Femur (tissue), 1 donor: ENCODE data around the gene SAFB.
A peak's percentile ranks its signal among the peaks of the same experiment; 100 is the strongest.

Experiments
- DNase-seq: peaks from one replicate; pipeline ENCODE4 v3.0.0-alpha.2; 2017

The SAFB gene

DNA sequence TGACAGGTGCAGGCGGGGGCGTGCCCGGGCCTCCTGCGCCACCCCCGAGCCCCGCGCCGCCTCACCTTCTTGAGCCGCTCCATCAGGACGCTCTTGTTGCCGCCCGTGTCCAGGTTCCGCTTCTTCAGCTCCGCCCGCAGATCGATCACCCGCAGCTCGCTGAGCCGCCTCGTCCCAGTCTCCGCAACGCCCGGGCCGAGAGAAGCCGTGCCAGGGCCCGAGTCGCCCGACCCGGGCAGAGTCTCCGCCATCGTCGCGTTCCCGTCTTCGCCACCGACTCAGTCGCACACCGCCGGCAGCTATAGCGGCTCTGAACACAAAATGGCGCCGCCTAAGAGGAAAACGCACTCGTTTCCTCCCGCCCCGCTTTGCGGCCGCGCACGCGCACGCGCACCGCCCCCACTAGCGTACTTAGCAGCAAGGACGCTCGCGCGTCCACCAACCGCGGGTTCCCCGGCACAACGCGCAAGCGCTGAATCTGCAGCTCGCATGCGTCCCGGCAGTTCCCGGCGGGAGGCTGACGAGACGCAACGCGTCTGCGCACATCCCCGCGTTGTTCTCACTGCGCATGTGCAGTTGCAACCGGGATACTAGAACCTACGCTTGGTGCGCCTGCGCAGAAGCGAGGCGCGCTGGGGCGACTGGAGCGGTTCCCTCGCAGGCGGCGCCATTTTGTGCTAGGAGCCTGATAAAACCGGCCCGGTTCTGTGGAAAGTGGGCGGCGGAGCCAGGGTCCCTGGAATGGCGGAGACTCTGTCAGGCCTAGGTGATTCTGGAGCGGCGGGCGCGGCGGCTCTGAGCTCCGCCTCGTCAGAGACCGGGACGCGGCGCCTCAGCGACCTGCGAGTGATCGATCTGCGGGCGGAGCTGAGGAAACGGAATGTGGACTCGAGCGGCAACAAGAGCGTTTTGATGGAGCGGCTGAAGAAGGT, at the start of gene SAFB, which contains the start of gene SAFB2:
Gene SAFB, plus strand, starts transcription at position 619 of the 932 bp plus-strand sequence. Its CDS starts 123 bp downstream, at position 742.
Gene SAFB2, minus strand, starts transcription at position 312 of the 932 bp plus-strand sequence. Its CDS starts 61 bp downstream, at position 251.
- peak; percentile 100 for DNase-seq

DNA sequence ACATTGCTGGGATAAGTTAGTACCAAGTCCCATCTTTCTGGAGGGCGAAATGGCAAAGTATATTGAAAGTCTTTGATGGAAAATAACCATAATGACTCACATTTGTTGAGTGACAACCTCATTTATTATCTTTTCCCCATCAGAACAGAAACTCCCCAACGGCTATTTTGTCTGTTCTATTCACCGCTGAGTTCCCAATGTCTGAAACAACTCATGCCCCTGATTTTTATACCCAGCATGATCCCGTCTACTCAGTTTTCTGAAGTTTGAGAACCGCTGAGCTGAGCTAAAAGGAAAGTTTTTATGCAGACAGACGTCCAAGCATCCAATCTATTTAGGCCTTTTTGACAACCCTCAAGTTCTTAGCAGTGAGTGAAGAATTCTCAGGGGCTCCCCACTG, 47.3 kb upstream of the SAFB start:
- no peak for DNase-seq

DNA sequence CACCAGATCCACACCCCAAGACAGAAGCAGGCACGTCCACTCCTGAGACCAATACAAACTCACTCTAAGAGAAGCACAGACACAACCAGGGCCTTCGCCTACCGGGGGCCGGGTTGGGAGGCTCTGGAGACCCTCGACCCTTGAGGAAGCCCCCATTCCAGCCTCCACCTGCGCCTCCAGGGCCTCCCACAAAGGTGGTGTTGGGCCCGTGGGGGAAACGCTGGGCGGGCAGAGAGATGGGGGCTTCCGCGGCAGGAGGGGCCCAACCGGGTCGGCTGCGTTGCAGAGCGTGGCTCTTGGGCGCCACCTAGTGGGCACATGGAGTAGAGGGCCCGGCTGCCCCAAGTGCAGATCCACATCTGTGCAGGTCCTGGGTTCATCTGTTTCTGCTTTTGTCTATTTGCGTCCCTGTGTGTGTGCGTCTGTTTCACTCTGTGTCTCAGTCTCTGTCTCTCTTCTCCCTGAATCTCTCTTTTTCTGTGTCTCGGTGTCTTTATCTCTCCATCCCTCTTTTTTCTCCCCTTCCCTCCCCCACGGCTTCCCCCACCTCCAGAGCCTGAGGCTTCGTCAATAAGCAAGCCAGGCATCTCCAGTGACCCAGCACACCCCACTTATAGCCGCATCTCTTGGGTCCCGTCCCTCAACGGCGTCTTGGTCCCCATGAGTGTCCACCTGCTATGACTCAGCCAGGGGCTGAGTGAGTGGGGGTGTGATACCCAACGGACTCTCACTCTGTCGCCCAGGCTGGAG, 44.6 kb upstream of the SAFB start:
- peak; percentile 82 for DNase-seq

DNA sequence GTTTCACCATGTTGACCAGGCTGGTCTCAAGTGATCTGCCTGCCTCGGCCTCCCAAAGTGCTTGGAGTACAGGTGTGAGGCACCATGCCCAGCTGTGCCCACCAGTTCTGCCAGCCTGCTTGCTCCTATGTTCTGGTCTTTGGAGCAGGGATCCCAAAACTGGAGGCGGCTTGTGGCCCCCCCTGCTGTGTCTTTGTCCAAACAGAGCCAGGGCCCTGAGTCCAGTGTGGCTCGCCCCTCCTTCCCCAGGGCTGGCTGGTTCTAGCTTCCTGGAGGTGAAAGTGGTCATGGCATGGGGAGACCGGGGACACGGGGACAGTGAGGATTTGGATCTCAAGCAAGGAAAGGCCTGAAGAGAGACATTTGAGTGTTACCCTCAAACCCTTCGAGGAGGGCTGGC, 43.6 kb upstream of the SAFB start:
- no peak for DNase-seq

DNA sequence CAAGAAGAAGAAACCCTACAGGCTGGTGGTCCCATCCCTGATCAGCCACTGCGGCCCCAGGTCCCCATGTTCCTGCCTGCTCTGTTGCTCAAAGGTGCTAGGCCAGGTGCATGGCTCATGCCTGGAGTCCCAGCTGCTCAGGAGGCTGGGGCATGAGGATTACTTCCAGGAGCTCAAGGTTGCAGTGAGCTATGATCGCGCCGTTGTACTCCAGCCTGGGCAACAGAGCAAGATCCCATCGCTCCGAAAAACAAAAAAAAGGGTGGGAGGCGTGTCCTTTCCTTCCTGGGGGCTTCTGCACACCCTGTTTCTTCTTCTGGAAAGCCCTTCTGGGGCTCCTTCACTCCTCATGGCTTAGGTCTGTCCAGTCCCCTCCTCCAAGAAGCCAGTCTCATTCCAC, 43.2 kb upstream of the SAFB start:
- DNase-seq, result no peak

DNA sequence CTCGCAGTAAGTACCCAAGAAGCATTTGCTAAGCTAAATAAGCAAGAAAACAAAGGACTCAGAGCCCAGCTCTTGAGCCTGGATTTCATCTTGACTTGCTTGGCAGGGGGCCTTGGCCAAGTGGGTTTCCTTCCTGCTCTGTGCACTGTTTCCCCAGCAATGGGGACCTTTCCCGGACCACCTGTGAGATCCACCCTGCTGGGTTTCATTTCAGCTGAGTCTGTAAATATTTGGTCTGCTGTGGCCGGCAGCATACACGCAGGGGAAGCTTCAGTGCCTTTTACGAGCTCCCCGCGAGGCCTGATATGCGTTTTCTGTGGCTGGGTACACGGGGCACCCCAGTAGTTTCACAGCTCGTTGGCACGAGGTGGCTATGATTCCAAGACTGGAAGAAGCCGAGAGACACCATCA, 42.7 kb upstream of the SAFB start:
- no peak for DNase-seq

DNA sequence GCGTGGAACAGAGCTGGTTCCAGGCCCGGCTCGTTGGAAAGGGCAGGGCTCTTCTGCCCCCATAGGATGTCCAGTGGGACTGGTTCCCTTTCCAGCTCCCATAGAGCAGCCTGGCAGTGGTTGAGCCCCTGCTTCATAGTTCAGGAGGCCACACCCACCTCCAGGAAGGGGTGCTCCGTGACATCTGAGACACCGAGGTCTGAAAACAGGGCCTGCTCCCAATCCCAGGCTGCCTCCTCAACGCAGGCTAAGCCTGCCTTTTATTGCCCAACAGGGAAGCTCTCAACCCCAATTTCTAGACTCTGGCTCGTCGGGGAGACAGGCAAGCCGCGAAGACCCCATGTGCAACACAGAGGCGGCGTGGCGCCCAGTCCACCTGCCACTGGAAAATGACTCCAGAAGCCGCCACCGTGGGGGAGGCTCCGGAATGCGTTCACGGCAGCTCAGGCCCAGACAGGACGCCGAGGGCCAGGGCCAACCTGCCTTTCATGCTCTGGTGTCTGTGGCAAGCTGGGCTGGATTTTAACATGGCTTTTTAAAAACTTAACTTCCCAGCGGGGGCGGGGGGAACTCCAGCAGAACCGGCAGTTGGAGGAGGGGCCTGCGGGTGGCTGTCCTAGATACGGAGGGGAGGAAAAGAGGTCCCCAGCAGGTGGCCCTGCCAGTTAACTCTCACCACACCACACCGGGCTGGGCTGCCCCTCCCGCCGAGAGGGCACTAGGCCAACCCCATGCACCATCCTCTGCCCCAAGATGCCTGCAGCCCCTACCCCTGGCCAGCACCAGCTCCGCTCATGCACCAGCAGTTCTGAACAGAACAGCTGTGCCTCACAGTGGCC, 37.2 kb upstream of the SAFB start:
- peak; percentile 62 for DNase-seq

DNA sequence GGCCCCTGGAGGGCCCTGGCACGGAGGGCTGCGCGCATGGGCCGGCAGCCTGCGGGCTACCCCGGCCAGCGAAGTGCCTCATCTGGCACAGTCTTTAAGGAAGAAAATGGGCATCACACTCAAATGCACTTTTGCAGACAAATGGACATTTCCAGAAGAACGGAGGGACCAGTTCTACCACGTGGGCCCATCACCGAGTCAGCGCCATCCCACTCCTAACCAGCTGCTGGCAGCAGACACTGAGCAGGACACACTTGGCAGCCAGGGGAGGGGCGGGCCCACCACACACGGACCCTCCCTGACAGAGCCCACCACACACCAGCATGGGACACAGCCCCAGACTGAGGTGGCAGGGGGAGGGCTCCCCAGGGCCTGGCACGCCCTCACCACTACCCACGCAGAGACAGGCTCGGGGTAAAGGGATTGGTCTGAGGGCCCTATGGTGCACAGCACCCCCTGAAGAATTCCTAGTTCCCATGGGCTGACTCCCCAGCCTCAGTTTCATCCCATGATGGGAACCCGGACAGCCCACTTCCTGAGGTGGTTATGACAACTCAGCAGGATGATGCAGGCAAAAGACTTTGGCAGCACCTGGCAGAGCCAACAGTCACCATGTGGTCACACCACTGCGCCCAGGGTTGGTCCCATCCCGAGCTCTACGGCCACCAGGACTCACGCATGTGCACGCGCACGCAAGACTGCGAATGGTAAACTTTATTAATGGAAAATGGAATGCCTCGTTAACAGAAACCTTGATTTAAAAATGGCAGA, 36.4 kb upstream of the SAFB start:
- DNase-seq, result no peak

DNA sequence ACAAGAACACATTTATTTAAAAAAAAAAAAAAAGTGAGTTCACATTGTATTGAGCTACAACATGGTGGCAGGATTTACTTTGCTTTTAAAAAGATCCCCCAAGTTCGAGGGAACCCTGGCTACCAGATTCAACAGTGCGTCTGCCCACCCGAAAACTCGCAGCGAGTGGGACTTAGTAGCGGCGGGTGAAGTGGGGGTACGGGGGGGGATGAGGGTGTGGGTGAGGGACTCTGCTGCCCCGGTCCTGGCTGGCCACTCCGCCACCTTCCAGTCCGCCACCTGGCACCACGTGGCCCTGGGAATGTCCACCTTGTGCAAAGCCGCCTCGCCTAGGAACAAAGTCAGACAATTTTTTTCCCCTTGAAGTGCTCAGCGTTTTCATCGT, 35.8 kb upstream of the SAFB start:
- DNase-seq, result no peak

DNA sequence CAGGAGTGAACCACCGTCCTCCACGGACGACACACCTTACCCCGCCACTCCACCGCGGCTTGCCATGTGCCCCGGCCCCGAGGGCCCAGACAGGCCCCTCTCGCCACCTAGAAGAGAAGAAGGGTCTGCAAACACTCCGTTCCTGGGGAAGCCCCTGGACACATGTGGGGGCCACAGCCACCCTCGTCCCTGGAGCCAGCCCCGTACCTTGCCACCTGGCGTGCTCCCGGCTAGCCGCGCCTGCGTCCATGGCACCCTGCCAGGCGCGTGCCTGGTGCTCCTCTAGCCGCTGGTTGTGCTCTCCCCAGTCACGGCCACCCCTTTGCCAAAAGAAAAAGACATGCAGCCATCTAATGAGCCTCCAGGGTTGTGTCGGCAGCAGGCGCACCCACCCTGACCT, 35.2 kb upstream of the SAFB start:
- no peak for DNase-seq

DNA sequence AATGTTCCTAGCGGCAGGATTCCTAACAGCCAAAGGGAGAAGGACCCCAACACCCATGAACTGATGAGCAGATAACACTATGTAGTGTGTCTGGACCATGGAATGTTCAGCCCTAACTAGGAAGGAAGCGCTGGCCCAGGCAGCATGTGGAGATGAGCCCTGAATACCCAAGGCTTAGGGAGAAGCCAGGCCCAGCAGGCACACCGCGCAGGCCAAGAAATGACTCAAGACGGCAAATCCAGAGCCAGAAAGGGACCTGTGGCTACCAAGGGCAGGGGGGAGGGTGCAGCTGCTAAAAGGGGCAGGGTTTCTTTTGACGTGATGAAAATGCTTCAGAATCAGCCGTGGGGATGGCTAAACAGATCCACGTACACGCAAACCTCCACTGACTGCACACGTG, 34.4 kb upstream of the SAFB start:
- DNase-seq, result no peak

DNA sequence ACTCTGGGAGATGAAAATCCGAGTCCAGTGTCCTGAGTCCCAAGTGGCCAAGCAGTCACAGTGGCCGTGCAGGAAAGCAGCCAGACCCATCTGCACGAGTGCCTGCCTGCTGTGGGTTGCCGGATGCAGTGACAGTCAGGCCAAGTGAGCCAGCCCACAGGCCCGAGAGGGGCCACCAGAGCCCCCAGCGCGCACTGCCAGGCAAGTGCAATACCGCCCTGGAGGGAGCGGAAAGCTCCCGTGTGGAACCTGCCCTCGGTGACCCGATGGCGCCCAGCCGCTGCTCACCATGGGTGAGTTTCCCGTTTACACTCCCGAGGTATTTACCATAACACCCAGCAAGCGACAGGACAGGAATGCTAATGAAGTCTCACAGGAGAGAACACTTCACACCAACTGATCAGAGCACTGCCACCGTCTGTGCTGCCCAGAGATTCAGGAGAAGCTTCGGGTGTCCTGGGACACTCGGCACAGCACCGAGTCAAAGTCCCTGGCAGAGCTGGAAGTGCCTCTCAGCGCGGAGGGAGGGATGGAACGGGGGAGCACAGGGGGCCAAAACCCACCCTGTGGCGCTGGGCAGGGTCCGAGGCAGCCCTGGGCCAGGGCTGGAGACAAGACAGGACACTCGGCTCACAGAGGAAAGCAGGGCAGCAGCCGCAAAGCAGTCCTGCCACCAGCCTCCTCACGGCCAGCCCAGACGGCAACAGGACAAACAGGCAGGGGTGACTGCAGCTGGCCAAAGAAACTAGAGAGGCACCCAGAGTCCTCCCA, 33.8 kb upstream of the SAFB start:
- DNase-seq, result no peak

DNA sequence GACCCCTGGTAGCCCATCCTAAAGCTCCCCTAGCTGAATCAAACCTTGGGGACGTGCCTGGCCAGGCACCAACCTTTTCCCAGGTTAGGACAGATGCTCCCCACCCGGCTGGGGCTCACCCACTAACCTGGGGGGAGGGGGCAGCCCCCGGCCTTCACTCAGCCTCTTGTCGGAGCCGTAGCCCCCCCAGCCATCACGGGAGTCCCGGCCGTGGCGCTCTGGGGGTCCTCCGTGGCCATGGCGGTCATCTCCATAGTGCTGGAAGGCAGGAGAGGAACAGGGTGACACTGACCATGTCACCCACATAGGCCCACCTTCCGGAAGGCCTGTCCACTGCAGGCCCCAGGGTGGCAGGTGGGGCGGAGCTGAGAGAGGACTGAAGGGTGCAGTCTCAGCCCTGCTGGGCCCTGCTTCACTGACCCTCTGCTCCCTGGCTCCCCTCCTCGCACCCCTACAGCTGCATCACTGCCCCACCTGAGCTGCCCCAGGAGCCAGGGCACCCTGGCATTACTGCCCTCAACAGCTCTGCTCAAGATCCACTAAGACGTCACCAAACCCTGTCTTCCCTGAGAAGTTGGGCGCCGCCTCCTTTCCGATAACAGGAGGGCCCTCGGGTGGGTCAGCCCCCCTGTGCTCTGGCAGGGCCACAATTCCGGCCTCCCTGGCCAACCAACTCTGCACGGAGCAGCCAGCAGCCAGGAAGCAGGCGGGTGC, 32.6 kb upstream of the SAFB start:
- no peak for DNase-seq

DNA sequence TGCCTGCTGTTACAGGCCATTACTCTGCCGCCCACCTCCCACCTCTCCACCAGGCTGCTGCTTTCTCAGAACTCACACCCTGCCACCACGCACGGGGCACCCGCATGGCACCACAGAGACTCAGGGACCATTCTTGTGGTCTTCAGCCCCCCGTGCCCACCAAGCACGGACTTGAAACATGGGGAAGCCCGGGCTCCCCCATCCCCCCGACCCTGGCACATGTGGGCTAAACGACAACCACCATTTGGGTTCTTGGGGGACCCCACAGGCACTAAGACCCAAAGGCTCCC, 32.1 kb upstream of the SAFB start:
- DNase-seq, result no peak

DNA sequence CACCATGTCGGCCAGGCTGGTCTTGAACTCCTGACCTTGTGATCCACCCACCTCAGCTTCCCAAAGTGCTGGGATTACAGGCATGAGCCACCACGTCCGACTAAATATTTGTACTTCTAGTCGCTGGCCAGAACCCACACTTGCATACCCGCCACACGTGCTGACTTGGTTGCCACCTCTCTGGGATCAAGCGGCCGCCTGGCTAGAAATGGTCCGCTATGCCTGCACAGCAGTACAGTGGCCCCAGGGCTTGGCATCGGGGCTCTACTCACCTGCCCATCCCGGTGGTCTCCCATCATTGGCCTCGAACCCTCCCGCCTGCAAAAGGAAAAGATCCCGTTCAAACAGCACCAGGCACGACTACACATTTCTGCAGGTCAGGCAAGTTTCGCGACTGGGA, 31.4 kb upstream of the SAFB start:
- no peak for DNase-seq

DNA sequence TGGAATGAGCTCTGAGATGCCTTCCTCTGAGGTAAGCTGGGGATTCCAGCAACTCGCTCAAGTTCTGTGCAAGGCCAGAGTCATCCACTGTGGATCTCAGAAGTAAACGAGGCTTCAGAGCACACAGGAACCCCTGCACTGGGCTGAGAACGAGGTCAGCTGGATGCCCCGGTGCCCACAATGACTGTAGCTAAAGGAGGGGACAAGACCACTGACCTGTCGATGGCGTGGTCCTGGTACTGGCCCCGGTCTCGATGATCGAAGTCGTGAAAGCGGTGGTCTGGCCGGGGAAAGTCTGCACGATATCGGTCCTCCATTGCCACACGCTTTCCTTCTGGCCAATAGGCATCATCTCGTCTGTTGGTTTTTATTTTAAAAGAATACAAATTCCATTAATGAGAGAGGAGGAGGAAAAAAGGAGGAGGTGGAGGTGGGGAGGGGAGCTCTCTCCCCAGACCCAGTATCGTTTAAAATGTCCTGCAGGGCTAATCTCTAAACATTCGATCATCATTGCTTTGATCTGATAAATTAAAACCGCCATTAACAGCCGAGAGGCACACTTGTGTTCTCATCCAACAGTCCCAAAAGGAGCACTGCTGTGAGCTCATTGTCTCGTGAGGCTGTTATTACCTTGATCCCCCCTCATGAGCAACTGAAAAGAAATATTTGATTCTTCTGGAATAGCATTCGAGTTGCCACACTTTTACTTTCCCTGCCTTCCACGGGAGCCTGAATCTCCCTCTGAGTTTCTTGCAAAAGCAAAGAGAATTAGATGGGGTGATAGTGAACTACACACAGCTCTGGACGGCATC, 30.1 kb upstream of the SAFB start:
- DNase-seq, result no peak

DNA sequence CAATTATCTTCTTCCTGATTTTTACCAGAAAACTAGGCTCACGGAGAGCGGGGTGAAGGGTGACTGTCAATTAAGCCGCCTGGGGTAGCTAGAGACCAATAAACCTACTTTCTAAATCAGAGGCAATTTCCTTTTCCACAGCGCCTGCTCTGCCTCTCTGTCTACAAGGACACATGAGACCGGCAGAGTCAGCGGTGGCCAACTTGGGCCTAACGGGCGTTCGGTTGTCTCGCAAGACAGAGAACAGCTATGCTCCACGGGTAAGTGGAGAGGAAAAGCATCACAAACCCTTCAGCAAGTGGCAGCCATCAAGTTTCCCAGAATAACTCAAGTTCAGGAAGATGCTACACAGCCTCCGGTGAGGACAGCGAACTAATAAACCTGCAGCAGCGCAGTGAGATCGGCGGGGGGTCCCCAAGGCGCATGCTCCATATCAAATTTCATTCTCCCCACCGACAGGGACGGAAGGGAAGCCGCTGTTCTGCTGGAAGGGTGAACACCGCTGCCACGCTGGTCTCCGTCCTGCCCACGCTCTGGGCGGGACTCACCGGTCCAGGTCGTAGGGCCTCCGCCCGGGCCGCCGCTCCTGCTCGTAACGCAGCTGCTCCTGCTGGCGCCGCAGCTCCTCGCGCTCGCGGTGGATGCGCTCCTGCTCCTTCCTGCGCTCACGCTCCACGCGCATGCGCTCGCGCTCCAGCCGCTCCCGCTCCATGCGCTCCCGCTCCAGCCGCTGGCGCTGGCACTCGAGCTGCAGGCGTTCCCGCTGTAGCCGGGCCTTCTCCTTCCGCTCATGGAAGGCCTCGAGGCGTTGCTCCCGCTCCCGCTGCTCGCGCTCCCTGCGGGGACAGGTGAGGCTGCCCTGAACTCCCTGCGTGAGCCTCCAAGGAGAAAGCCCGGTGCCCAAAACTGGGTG, 29.3 kb upstream of the SAFB start:
- DNase-seq, result no peak

DNA sequence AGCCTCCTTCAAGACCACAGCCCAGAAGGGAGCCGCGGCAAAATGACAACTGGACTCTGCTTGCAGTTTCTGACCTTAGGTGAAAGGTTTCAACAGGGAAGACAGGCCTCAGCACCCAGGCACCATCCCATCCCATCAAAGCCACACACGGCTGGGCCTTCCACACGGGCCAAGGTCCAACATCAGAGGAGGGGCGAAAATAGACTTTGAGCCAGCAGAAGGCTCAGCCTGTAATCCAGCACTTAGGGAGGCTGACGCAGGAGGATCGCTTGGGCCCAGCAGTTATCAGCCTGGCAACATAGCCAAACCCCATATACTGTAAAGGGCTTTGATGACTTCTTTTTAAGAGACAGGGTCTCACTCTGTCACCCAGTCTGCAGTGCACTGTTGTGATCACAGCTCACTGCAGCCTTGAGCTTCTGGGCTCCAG, 28.3 kb upstream of the SAFB start:
- DNase-seq, result no peak

DNA sequence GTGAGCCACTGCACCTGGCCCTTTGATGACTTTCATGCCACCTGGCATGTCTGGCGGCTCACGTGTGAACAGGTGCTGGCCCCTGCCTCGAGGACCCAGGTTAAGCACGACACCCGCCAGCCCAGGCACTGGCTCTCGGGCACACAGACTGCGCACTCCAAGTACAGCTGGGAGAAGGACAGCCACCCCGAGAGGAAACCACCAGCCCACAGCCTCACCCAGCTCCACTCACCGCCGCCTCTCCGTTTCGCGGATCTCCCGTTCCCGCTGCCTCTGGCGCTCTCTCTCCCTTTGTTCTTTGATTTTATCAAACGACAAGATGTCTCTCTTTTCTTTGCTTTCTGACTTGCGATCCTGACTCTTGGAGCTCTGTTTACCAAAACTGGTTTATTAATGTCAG, 27.8 kb upstream of the SAFB start:
- DNase-seq, result no peak
